ENCODE measurements around the gene NKAPD1.
"Not testable (repeated sequence)": the region's sequence is repeated elsewhere in the genome, so short reads cannot be mapped to it uniquely, and the experiment has no call there.

NKAPD1 gene

DNA sequence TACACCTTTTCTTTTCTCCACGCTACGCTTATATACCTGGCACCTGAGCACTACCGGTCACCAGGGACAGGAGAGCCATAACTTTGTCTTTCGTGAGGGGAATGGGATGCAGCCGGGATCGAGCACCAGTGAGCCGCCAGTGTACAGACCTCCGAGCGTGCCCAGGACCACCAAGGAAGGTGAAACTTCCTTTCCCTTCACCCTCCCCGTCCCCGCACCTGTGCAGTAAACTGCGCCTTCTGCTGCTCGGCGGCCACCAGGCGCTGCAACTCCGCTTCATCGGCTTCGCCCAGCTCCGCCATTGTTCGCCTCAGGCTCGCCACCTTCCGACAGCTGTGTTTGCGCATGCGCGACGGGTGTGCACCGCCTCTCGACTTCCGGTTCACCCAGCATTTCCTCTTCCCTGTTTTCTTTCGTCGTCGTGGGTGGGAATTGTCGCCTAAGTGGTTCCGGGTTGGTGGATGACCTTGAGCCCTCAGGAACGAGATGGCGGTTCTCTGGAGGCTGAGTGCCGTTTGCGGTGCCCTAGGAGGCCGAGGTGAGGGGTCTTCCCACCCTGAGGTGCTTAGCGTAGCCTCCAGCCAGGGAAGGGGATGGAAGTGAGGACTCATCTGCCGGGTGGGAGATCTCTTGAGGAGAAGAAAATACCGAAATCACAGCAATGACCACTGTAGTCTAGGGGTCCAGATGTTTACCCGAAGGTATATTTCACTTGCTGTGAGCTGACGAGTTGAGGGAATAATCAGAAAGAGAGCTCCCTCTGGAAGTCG is 12.5 kb downstream of the NKAPD1 start, which contains the start of the genes SDHD and TIMM8B:
TSS of gene SDHD (plus strand) at position 452 of the 770 bp plus-strand sequence. CDS start at position 487, 35 bp downstream.
TSS of gene TIMM8B (minus strand) at position 335 of the 770 bp plus-strand sequence. CDS start at position 302, 33 bp downstream.
- DNase-seq (ENCODE audit: low spot score), result peak; percentile 99

DNA sequence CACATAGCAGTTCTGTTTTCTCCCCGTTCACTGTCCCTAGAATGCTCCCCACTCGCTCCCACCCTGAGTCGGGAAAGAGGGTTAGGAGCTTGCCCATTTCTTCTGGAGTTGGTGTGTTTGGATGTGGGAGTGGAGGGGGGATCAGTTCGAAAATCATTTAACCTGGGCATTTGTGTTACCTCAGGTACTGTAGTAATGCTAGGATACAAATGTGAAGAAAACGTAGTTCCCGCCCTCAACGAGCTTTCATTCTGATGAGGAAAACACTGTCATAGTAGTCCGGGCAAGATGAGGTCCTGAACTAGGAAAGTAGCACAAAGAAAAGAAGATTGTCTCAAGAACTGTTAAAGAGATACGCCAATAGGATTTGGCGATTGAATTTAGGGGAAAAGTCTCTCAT is 13.1 kb downstream of the NKAPD1 start:
- no peak for DNase-seq (ENCODE audit: low spot score)

DNA sequence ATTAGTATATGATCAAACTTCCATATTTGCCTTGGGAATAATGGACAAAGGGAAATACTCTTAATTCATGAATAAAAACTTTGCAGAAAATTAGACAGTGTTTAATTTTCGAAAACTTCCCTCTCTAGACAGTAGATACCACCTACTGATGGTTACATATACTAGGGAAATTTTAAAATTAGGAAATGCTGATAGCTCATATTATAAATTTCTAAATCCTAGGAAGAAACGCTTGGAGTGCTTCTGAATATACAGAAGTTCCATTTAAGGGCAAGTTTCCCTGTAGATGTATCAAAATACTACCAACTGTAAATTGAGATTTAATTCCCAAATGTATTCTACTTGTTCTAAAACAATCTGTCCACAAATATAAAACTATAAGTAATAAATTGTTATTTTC is 21.2 kb downstream of the NKAPD1 start:
- not testable (repeated sequence) for DNase-seq (ENCODE audit: low spot score)

DNA sequence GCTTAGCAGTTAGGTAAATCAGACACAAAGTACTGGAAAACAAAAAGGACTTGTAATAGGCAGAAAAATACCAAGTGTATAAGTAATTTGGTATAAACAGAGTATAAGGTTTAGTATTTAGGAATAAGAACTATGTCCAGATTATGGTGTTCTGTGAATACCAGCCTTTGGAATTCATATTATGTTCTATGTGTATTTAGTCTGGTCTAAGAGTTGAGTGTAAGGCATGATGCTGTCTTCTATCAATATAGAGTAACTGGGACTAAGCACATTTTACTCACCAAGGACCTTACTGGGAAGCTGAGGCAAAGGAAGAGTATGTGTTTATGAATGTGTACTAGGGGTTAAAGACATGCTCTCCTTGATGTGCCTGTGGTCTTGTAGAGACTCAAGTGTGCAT is 22.1 kb downstream of the NKAPD1 start:
- no peak for DNase-seq (ENCODE audit: low spot score)

DNA sequence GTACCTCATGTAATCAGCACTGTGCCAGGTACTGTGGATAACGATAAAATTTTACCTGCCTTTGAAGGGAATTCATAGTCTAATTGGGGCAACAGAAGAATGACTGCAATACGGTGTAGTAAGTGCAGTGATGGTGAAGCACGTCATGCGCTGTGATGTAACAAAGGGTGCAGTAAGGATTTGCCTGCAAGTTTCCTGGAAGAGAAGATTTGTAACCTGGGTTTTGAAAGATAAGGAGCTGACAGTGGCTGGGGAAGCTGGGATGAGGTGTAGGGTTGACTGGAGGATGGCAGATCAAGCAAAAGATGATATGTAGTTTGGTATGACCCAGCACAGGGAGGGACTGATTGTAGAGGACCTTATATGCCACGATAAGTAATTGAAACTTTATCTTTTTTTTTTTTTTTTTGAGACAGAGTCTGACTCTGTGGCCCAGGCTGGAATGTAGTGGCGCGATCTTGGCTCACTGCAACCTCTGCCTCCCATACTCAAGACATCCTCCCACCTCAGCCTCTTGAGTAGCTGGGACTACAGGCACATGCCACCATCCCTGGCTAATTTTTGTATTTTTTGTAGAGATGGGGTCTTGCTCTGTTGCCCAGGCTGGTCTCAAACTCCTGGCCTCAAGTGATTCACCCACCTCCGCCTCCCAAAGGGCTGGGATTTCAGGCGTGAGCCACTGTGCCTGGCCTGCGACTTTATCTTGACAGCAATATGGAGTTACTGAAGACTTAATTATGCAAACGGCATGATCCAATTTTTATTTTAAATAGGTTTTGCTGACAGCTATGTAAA is 23.8 kb downstream of the NKAPD1 start:
- DNase-seq (ENCODE audit: low spot score), result no peak

DNA sequence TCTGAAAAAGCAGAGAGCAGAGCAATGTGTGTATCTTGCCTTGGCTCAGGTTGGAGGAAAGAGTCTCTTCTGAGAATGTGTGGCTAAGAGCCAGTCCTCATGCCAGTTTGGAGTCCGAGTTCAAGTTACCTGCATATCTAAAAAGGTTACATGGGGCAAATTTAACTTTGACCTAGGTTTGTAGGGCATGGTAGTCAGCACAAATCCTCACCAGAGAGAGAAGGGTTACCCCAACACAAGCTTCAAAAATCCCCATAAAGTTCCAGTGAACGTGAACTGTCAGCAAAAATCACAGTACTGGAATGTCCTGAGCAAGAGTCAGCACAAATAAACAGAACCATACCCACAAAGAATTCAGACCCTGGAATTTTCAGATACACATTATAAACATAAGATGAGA is 26.4 kb downstream of the NKAPD1 start:
- no peak for DNase-seq (ENCODE audit: low spot score)

DNA sequence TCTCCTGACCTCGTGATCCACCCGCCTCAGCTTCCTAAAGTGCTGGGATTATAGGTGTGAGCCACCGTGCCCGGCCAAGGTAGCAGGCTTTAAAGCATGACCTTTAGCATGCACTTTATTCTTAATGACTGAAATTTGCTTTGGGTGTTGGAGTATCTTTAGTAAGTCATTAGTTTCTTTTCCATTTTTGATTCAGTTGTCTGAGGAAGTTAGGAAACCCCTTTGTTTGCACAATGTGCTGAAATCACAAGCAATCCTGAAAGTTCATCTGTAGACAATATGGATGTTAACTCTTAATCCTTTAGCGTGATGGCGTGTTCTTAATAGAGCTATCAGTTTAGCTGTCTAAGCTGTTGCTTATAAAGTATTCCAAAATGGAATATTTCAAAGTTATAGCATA is 29.3 kb downstream of the NKAPD1 start:
- DNase-seq (ENCODE audit: low spot score), result no peak

DNA sequence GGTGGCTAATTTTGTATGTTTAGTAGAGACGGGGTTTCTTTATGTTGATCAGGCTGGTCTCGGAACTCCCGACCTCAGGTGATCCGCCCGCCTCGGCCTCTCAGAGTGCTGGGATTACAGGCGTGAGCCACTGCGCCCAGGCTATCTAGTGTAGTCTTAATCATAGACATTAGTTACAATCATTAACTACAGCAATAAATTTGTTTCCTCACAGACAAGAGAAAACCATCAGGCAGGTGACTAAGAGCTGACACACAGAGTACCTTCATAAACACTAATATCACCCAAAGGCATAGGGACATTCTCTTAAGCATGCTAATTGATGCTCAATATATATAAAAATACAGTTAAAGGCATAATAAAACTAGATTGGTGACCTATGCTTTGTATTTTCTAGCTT is 32.0 kb downstream of the NKAPD1 start:
- no peak for DNase-seq (ENCODE audit: low spot score)

DNA sequence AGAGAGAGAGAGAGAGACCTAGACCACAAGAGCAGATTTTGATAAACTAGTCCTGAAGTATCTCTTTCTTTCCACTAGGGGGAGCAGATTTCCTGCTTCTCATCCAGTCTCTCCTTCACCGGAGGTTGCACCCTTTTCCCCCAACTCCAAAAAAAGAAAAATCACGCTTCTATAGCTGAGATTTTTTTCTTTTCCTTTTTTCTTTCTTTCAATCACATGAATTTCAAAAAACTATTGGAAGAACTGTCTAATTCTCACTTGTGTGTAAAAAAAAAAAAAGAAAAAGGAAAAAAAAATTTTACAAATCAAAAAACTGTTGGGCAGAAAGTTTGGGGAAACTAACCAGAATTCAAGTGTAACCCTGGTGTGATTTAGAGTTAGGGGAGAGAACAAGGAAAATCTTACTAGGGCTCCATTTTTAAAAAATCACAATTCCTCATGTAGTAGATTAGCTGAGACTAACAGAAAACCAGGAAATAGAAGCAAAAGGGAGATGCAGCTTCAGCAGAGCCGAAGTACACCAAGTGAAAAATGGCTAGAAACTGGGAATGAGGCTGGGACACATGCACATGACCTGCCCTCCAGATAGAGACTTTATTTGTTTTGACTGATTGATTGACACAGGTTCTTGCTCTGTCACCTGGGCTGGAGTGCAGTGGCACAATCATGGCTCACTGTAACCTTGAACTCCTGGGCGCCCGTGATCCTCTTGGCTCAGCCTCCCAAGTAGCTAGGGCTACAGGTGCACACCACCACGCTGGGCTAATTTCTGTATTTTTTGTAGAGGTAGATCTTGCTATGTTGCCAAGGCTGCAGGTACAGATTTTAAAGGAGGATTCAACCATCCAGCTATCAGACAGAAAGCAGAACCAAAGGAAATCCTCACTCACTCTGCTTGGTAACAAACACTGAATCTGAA is 39.7 kb downstream of the NKAPD1 start:
- peak; percentile 30 for DNase-seq (ENCODE audit: low spot score)

DNA sequence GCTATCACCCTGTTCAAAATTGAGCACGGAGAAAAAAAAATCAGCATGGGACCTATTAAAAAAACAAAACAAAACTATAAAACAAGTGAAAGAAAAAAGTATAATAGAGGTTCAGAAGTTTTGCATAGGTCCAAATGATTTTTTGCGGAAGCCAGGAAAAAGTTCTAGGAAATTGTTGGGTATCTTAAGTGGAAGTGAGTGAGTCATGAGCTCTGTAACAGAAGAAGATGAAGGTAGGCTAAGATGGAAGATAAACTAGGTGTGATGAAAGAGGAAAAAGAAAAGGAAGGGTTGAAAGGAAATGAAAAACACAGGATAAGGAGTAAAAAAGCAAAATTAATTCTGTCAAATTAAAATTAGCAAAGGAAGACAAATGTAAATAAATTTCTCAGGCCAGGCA is 40.4 kb downstream of the NKAPD1 start:
- DNase-seq (ENCODE audit: low spot score), result no peak

DNA sequence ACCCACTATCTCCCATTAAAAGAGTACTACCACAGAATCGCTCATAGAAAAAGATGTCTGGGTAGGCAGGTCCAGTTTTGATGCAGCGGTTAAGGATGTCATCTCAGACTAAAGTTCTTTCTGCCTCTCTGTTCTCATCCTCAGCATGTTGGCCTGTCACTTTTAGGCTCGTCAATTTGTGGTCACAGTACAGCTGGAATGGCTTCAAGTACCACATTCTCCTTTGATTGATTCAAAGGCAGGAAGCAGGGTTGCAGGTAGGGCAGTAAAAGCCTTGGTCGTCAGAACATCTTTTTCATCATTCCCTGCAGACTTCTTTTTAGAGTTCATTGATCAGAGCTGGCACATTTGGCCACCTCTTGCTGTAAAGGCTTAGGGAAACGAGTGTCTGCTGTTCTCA is 41.3 kb downstream of the NKAPD1 start:
- DNase-seq (ENCODE audit: low spot score), result no peak

DNA sequence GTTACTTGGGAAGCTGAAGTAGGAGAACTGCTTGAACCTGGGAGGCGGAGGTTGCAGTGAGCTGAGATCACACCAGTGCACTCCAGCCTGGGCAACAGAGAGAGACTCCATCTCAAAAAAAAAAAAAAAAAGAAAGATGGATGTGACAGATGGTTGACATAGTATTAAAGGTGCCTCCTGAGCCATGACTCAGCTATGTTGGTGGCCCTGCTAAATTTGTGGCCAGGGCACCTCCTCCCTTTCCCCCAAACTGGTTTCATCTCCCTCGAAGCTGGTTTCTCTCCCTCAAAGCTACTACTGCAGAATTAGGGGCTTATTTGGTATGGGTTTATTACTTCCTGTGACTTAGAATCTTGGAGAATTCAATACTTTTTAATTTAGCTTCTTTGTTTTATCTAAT is 44.1 kb downstream of the NKAPD1 start:
- no peak for DNase-seq (ENCODE audit: low spot score)

DNA sequence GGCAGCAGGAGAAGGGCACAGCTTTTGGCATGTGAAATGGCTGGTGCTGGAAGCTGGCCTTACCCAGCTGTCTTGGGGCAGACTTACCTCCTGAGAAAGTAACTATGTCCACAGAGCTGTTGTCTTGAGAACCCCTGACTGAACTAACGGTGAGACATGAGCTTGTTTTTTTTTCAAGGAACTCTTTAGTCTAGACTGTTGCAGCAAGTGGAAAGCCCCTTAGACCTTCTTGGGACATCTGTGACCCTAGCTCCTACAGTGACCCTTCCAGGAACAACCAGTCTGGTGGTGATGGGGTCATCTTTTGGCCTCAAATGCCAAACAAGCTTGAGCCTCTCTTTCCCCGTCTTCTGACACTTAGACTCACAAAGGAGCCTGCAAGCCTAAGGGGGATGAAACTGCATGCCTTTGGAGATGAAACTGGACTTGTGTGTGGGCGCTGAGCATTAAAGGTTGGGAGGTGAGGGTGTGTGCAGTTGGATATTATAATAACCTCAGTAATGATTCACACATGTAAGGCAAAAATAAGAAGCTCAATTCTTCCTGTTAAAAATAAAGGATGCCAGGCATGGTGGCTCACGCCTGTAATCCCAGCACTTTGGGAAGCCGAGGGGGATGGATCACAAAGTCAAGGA is 48.0 kb downstream of the NKAPD1 start:
- no peak for DNase-seq (ENCODE audit: low spot score)

DNA sequence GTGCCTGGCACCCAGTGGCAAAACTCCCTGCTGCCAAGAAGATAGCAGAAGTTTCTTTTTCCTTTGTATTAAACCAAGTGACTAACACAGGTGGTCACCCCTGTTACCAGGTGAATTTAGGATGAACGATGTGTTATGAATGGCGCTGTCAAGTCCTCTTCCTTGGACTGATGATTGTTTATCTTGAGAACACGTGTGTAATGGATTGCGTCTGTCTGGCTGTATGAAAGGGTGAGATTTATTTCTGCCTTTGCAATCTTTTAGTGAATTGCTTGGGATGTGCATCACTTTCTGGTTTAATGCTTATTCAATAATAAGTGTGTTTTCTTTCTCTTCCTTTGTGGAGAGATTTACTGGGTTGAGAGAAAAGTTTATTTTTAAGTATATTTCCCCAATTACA is 49.0 kb downstream of the NKAPD1 start:
- DNase-seq (ENCODE audit: low spot score), result no peak

DNA sequence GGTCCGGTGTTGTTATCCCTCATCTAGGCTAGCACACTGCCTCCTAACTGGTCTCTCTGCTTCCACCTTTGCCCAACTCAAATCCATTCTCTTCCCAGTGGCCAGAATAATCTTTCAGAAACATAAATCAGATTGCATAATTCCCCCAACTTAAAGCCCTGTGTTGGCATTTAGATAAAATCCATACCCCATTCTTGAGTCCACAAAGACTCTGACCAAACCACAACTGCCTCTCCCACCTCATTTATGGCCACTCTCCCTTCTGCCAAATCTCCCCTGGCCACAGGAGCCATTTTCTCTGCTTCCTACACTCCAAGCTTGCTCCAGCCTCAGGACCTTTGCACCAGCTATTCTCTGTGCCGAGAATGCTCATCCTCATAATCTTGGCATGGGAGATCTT is 53.0 kb downstream of the NKAPD1 start:
- no peak for DNase-seq (ENCODE audit: low spot score)

DNA sequence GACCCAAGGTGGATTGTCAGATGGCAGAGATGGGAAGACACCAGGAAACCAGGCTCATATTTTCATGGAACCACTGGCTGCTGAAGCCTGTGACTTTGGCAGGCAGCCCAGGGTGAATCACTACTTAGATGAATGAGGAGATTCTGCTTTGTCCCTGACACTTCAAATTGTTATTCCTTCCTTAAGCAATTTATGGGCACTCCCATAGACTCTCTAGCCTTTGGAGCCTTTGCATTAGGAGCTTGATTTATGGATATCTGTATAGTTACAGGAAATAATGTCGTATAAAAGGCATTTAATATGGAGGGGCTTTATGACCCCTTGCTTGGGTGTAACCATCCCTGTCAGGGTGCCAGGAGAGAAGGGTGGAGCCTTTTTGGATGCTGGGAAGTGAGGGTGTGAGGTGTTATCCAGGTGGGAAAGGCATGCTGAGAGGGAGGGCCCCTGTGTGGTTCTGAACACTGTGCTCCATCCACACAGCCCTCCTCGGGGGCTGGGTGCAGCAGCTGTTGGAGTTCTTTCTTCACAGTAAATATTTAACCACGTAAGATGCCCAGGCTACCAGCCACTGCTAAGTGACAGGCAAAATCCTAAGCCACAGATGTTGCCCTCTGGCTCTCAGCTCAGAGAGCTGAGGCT is 54.5 kb downstream of the NKAPD1 start:
- DNase-seq (ENCODE audit: low spot score), result peak; percentile 90

DNA sequence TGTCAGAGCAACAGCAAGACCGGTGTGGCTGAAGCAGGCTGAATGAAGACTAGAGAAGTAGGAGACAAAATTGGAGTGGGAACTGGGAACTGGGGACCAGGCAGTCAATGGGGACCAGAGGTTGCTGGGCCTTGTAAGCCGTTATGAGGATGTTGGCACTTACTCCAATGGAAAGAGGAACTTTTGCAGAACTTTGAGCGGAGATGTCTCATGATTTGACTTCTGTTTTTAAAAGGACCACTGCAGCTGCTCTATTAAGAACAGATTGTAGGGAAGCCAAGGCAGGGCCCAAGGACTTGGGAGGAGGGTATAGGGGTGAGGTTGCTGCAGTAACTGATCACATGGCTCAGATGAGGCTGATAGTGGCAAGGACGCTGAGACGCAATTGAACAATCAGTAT is 55.6 kb downstream of the NKAPD1 start:
- DNase-seq (ENCODE audit: low spot score), result no peak

DNA sequence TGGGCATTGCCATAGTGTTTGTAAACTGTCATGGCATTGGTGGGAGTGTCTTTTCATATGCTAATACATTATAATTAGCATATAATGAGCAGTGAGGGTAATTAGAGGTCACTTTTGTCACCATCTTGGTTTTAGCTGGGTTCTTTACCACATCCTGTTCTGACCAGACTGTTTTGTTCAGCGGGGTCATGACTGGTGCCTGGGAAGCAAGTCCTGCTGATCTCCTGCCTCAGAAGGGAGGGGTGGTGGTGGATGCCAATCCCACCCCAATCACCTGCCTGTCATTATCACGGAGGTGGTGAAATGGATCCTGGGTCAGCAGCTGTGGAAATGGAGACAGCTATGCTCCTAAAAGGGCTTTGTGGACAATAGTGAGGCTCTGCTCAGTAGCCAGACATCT is 58.6 kb downstream of the NKAPD1 start:
- DNase-seq (ENCODE audit: low spot score), result no peak

DNA sequence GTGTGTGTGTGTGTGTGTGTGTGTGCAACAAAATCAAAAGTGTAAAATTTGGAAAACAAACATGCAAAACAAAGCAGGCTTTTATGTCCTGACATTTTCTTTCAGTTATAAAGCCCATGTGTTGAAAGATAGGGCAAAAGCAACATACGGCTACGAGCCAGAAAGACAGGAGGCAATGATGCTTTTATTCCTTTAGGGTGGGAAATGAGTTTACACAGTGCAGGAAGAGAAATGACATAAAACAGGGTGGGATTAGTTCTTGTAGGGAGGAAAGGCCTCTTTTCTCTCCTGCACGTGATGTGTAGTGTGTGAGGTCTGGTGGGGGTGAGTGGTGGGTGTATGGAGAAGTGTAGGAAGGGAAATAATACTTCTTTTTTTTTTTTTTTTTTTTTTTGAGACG is 60.4 kb downstream of the NKAPD1 start:
- no peak for DNase-seq (ENCODE audit: low spot score)
